ENCODE measurements around the gene SERINC3. TPM values are rescaled to one million over a fixed set of nuclear protein-coding genes. Genes with fewer than 3 reads are reported as not detected.

SERINC3 gene
- total RNA-seq, 1 experiment from 2014 or later = 110 TPM

- no TSS peak for BruUV-seq (replicated peaks)
- Histone ChIP-seq H3K4me3 (no peak overlapping the region), H3K4me2 (no peak overlapping the region), H3K27ac (no peak overlapping the region), H3K36me3 (ENCODE audit: low read depth) (no peaks in the 10 kb centered on the region), H3K79me2 (ENCODE audit: low read depth) (peaks cover 5% of the 10 kb centered on the region; the same call in 1 of the 2 replicates), H2AFZ (no peak overlapping the region), H3K27me3 (ENCODE audit: insufficient read depth, low read depth) (no peaks in the 10 kb centered on the region), H3F3A (ENCODE audit: insufficient read depth, low read depth) (peaks cover 11% of the 10 kb centered on the region; the same call in 1 of the 2 replicates), H3K4me1 (replicated peaks; ENCODE audit: insufficient read depth) (peaks cover 4% of the 10 kb centered on the region; the same call in 1 of the 2 replicates), H4K20me1 (ENCODE audit: insufficient read depth) (no peaks in the 10 kb centered on the region), H3K9me2 (ENCODE audit: insufficient read depth) (no peaks in the 10 kb centered on the region), H3K9me3 (ENCODE audit: insufficient read depth, low read depth) (no peaks in the 10 kb centered on the region)
- ChIA-PET CTCF (interaction anchor here (0.7 kb wide), 1 partner anchor 35 kb away, joined by 4 read pairs; no protein-coding TSS in a partner anchor), POLR2A (ENCODE audit: unreplicated experiment) (no interaction called here)
- DNase-seq = no peak
- no peak for TF ChIP-seq EZH2 (IDR thresholded peaks at IDR 0.05; ENCODE audit: low read depth)
- TF ChIP-seq, protein P1, sequence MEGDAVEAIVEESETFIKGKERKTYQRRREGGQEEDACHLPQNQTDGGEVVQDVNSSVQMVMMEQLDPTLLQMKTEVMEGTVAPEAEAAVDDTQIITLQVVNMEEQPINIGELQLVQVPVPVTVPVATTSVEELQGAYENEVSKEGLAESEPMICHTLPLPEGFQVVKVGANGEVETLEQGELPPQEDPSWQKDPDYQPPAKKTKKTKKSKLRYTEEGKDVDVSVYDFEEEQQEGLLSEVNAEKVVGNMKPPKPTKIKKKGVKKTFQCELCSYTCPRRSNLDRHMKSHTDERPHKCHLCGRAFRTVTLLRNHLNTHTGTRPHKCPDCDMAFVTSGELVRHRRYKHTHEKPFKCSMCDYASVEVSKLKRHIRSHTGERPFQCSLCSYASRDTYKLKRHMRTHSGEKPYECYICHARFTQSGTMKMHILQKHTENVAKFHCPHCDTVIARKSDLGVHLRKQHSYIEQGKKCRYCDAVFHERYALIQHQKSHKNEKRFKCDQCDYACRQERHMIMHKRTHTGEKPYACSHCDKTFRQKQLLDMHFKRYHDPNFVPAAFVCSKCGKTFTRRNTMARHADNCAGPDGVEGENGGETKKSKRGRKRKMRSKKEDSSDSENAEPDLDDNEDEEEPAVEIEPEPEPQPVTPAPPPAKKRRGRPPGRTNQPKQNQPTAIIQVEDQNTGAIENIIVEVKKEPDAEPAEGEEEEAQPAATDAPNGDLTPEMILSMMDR (conservative IDR thresholded peaks at IDR 0.05) = no peak
- intact Hi-C loops (cut with micrococcal nuclease; ENCODE audit: unreplicated experiment) = no loop called here
These were observed 40.0 kb downstream of the SERINC3 start for GRCh38 chr20:44481719-44482416.

DNA sequence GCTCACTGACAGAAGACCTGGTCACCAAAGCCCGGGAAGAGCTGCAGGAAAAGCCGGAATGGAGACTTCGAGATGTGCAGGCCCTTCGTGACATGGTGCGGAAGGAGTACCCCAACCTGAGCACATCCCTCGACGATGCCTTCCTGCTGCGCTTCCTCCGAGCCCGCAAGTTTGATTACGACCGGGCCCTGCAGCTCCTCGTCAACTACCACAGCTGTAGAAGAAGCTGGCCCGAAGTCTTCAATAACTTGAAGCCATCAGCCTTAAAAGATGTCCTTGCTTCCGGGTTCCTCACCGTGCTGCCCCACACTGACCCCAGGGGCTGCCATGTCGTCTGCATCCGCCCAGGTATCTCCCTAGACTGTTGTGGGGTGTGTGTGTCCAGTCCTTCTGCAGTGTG is 41.8 kb downstream of the SERINC3 start:
- Histone ChIP-seq H3K79me2 (ENCODE audit: low read depth) (peaks cover 15% of the 10 kb centered on the region), H3K9me2 (ENCODE audit: insufficient read depth) (no peaks in the 10 kb centered on the region), H3K4me3 (no peak overlapping the region), H4K20me1 (ENCODE audit: insufficient read depth) (no peaks in the 10 kb centered on the region), H3K4me1 (replicated peaks; ENCODE audit: insufficient read depth) (peaks cover 13% of the 10 kb centered on the region), H3K36me3 (ENCODE audit: low read depth) (no peaks in the 10 kb centered on the region), H3K27ac (no peak overlapping the region), H3K4me2 (no peak overlapping the region), H3K27me3 (ENCODE audit: insufficient read depth, low read depth) (no peaks in the 10 kb centered on the region), H3K9me3 (ENCODE audit: insufficient read depth, low read depth) (no peaks in the 10 kb centered on the region), H2AFZ (no peak overlapping the region), H3F3A (ENCODE audit: insufficient read depth, low read depth) (peaks cover 6% of the 10 kb centered on the region; the same call in 1 of the 2 replicates)
- BruUV-seq (replicated peaks) = no TSS peak
- intact Hi-C loops (cut with micrococcal nuclease; ENCODE audit: unreplicated experiment) = no loop called here
- no peak for TF ChIP-seq EZH2 (IDR thresholded peaks at IDR 0.05; ENCODE audit: low read depth)
- TF ChIP-seq, protein P1 (conservative IDR thresholded peaks at IDR 0.05) = no peak
- ChIA-PET CTCF (no interaction called here), POLR2A (ENCODE audit: unreplicated experiment) (interaction anchor here (0.7 kb wide), 1 partner anchor 9 kb away, joined by 3 read pairs; no protein-coding TSS in a partner anchor)
- no peak for DNase-seq

- no peaks in the 10 kb centered on the region for H3K27me3 ChIP-seq (ENCODE audit: insufficient read depth, low read depth)
- H4K20me1 ChIP-seq (ENCODE audit: insufficient read depth) = no peaks in the 10 kb centered on the region
- TF ChIP-seq, protein P1 (conservative IDR thresholded peaks at IDR 0.05) = no peak
- TF ChIP-seq EZH2 (IDR thresholded peaks at IDR 0.05; ENCODE audit: low read depth) = no peak
- BruUV-seq (replicated peaks) = no TSS peak
- ChIA-PET POLR2A (ENCODE audit: unreplicated experiment) (interaction anchor here (0.7 kb wide), 1 partner anchor 8 kb away, joined by 3 read pairs; no protein-coding TSS in a partner anchor), CTCF (no interaction called here)
- peaks cover 6% of the 10 kb centered on the region; the same call in 1 of the 2 replicates for H3F3A ChIP-seq (ENCODE audit: insufficient read depth, low read depth)
- H3K36me3 ChIP-seq (ENCODE audit: low read depth) = no peaks in the 10 kb centered on the region
- no peak overlapping the region for H2AFZ ChIP-seq
- intact Hi-C loops (cut with micrococcal nuclease; ENCODE audit: unreplicated experiment) = loop anchor here (5.0 kb wide), 1 partner anchor 253 kb away; no protein-coding TSS in a partner anchor
- H3K27ac ChIP-seq = no peak overlapping the region
- no peaks in the 10 kb centered on the region for H3K9me2 ChIP-seq (ENCODE audit: insufficient read depth)
- H3K4me3 ChIP-seq = no peak overlapping the region
- peaks cover 17% of the 10 kb centered on the region for H3K4me1 ChIP-seq (replicated peaks; ENCODE audit: insufficient read depth)
- H3K9me3 ChIP-seq (ENCODE audit: insufficient read depth, low read depth) = no peaks in the 10 kb centered on the region
- H3K79me2 ChIP-seq (ENCODE audit: low read depth) = peaks cover 15% of the 10 kb centered on the region
- H3K4me2 ChIP-seq = no peak overlapping the region
- no peak for DNase-seq
These were observed 42.2 kb downstream of the SERINC3 start for GRCh38 chr20:44479643-44480042.
